ENCODE measurements around the gene NCKAP5. TPM values are rescaled to one million over a fixed set of nuclear protein-coding genes. Genes with fewer than 3 reads are reported as not detected.

NCKAP5 gene
- total RNA-seq, 3 donors from 2014 or later (not counting 1 experiment from before 2014, with no cell fraction given), result 0.12 to 0.20 TPM; not detected in 1

- no peak overlapping the region for H3K27ac ChIP-seq (ENCODE audit: low read length)
- peaks cover 0 to 4% of the 10 kb centered on the region in 2 donors for H3K9me3 Mint-ChIP-seq
- peaks cover 2% of the 10 kb centered on the region for H3K9me3 ChIP-seq (ENCODE audit: control insufficient read depth, insufficient read depth, low read length)
- TF ChIP-seq CTCF (IDR thresholded peaks at IDR 0.05), result no peak
- no peak overlapping the region for H3K4me3 Mint-ChIP-seq
- DNase-seq (no peak), ATAC-seq (no peak)
- H3K27me3 Mint-ChIP-seq (ENCODE audit: low read depth in 2 of 2), result no peaks in the 10 kb centered on the region
- H3K4me1 ChIP-seq (ENCODE audit: control insufficient read depth, insufficient read depth, low read length), result no peaks in the 10 kb centered on the region
- peaks cover 6% of the 10 kb centered on the region for H3K36me3 Mint-ChIP-seq
- no CpG with 5 or more reads among the region's 1 CpG for WGBS (ENCODE audit: insufficient coverage)
- H3K4me3 ChIP-seq (ENCODE audit: low read length), result no peak overlapping the region
- intact Hi-C loops (cut with micrococcal nuclease), result no loop called here
- H3K4me1 Mint-ChIP-seq, result no peaks in the 10 kb centered on the region
- no peaks in the 10 kb centered on the region for H3K36me3 ChIP-seq (ENCODE audit: control insufficient read depth, insufficient read depth, low read length)
- H3K27ac Mint-ChIP-seq, result no peak overlapping the region
- H3K27me3 ChIP-seq (ENCODE audit: control insufficient read depth, insufficient read depth, low read length), result no peaks in the 10 kb centered on the region
Measured at GRCh38 chr2:132849118-132849517, 719.1 kb downstream of the NCKAP5 start.

- Histone ChIP-seq H3K27ac (ENCODE audit: low read length) (no peak overlapping the region), H3K4me1 (ENCODE audit: control insufficient read depth, insufficient read depth, low read length) (no peaks in the 10 kb centered on the region), H3K27me3 (ENCODE audit: control insufficient read depth, insufficient read depth, low read length) (no peaks in the 10 kb centered on the region), H3K4me3 (ENCODE audit: low read length) (no peak overlapping the region), H3K9me3 (ENCODE audit: control insufficient read depth, insufficient read depth, low read length) (peaks cover 2% of the 10 kb centered on the region), H3K36me3 (ENCODE audit: control insufficient read depth, insufficient read depth, low read length) (no peaks in the 10 kb centered on the region)
- TF ChIP-seq CTCF (IDR thresholded peaks at IDR 0.05), result no peak
- DNase-seq, result no peak
- peaks cover 0 to 7% of the 10 kb centered on the region in 2 donors for H3K9me3 Mint-ChIP-seq
- H3K36me3 Mint-ChIP-seq, result peaks cover 6% of the 10 kb centered on the region
- ATAC-seq, result no peak
- no peaks in the 10 kb centered on the region for H3K27me3 Mint-ChIP-seq (ENCODE audit: low read depth in 2 of 2)
- no peaks in the 10 kb centered on the region for H3K4me1 Mint-ChIP-seq
- intact Hi-C loops (cut with micrococcal nuclease), result no loop called here
- no peak overlapping the region for H3K4me3 Mint-ChIP-seq
- no peak overlapping the region for H3K27ac Mint-ChIP-seq
Measured at GRCh38 chr2:132845339-132845738, 722.9 kb downstream of the NCKAP5 start.

GRCh38 chr2:132844585-132844984 is 723.7 kb downstream of the NCKAP5 start:
- Mint-ChIP-seq H3K36me3 (peaks cover 6% of the 10 kb centered on the region), H3K4me1 (no peaks in the 10 kb centered on the region), H3K9me3 (peaks cover 0 to 7% of the 10 kb centered on the region in 2 donors), H3K4me3 (no peak overlapping the region), H3K27ac (no peak overlapping the region), H3K27me3 (ENCODE audit: low read depth in 2 of 2) (no peaks in the 10 kb centered on the region)
- intact Hi-C loops (cut with micrococcal nuclease), result no loop called here
- H3K4me1 ChIP-seq (ENCODE audit: control insufficient read depth, insufficient read depth, low read length), result no peaks in the 10 kb centered on the region
- H3K27ac ChIP-seq (ENCODE audit: low read length), result no peak overlapping the region
- DNase-seq (no peak), ATAC-seq (no peak)
- peaks cover 2% of the 10 kb centered on the region for H3K9me3 ChIP-seq (ENCODE audit: control insufficient read depth, insufficient read depth, low read length)
- TF ChIP-seq CTCF (IDR thresholded peaks at IDR 0.05), result no peak
- H3K27me3 ChIP-seq (ENCODE audit: control insufficient read depth, insufficient read depth, low read length), result no peaks in the 10 kb centered on the region
- H3K36me3 ChIP-seq (ENCODE audit: control insufficient read depth, insufficient read depth, low read length), result no peaks in the 10 kb centered on the region
- 40% methylated on average over 1 of the region's 4 CpGs for WGBS (ENCODE audit: insufficient coverage)
- H3K4me3 ChIP-seq (ENCODE audit: low read length), result no peak overlapping the region

- Histone ChIP-seq H3K4me1 (ENCODE audit: control insufficient read depth, insufficient read depth, low read length) (no peaks in the 10 kb centered on the region), H3K9me3 (ENCODE audit: control insufficient read depth, insufficient read depth, low read length) (peaks cover 2% of the 10 kb centered on the region), H3K27me3 (ENCODE audit: control insufficient read depth, insufficient read depth, low read length) (no peaks in the 10 kb centered on the region), H3K36me3 (ENCODE audit: control insufficient read depth, insufficient read depth, low read length) (no peaks in the 10 kb centered on the region), H3K27ac (ENCODE audit: low read length) (no peak overlapping the region), H3K4me3 (ENCODE audit: low read length) (no peak overlapping the region)
- H3K9me3 Mint-ChIP-seq, result peaks cover 6 to 15% of the 10 kb centered on the region in 2 donors
- no peaks in the 10 kb centered on the region for H3K36me3 Mint-ChIP-seq
- intact Hi-C loops (cut with micrococcal nuclease), result no loop called here
- no peak overlapping the region for H3K27ac Mint-ChIP-seq
- ATAC-seq (no peak), DNase-seq (no peak)
- WGBS (ENCODE audit: insufficient coverage), result 44% methylated on average over 1 of the region's 1 CpG
- H3K27me3 Mint-ChIP-seq (ENCODE audit: low read depth in 2 of 2), result no peaks in the 10 kb centered on the region
- H3K4me1 Mint-ChIP-seq, result no peaks in the 10 kb centered on the region
- no peak overlapping the region for H3K4me3 Mint-ChIP-seq
- TF ChIP-seq CTCF (IDR thresholded peaks at IDR 0.05), result no peak
Measured at GRCh38 chr2:132837769-132838168, 730.5 kb downstream of the NCKAP5 start.
